Activated T-cell treated with anti-CD3 and anti-CD28 coated beads for 4 hours (primary cell): ENCODE results near the gene NFKBIZ.
"Not testable (repeated sequence)": the region's sequence is repeated elsewhere in the genome, so short reads cannot be mapped to it uniquely, and the experiment has no call there.

Source experiments
- DNase-seq: peaks from one replicate; pipeline ENCODE4 v3.0.0-alpha.2; 2020

The NFKBIZ gene

GRCh38 chr3:101879102-101879501, 29.8 kb downstream of the NFKBIZ start:
- DNase-seq = no peak

GRCh38 chr3:101879623-101880284, 30.4 kb downstream of the NFKBIZ start:
- no peak for DNase-seq

GRCh38 chr3:101884776-101885175, 35.5 kb downstream of the NFKBIZ start:
- no peak for DNase-seq

- not testable (repeated sequence) for DNase-seq
Measured at GRCh38 chr3:101885584-101885983, 36.3 kb downstream of the NFKBIZ start.

GRCh38 chr3:101886626-101887025, 37.3 kb downstream of the NFKBIZ start:
- DNase-seq = no peak

GRCh38 chr3:101888653-101889052, 39.3 kb downstream of the NFKBIZ start:
- DNase-seq = no peak

- DNase-seq = no peak
Measured at GRCh38 chr3:101890716-101891115, 41.4 kb downstream of the NFKBIZ start.

- DNase-seq = no peak
Measured at GRCh38 chr3:101892648-101893047, 43.3 kb downstream of the NFKBIZ start.

- no peak for DNase-seq
Measured at GRCh38 chr3:101896083-101896757, 46.9 kb downstream of the NFKBIZ start.

- DNase-seq = no peak
Measured at GRCh38 chr3:101897013-101897412, 47.7 kb downstream of the NFKBIZ start.

GRCh38 chr3:101898039-101898438, 48.7 kb downstream of the NFKBIZ start:
- DNase-seq = no peak

GRCh38 chr3:101898752-101899169, 49.4 kb downstream of the NFKBIZ start:
- no peak for DNase-seq

- DNase-seq = no peak
Measured at GRCh38 chr3:101900316-101900715, 51.0 kb downstream of the NFKBIZ start.

GRCh38 chr3:101900736-101901135, 51.4 kb downstream of the NFKBIZ start:
- no peak for DNase-seq

- DNase-seq = no peak
Measured at GRCh38 chr3:101902041-101902440, 52.7 kb downstream of the NFKBIZ start.

GRCh38 chr3:101903451-101903871, 54.1 kb downstream of the NFKBIZ start:
- no peak for DNase-seq

GRCh38 chr3:101905573-101905972, 56.3 kb downstream of the NFKBIZ start:
- not testable (repeated sequence) for DNase-seq
